Activated naive CD4-positive, alpha-beta T cell treated with anti-CD3 and anti-CD28 coated beads, Interleukin-2, amount 10 ng/mL, durations not matched to agents 7 days and 5 days (primary cell): ENCODE measurements around the gene PHYKPL.

ENCODE experiments used
- CTCF ChIA-PET: fragments of 350-600 bp; sonication (Branson Sonifier 250); formaldehyde crosslinking; loops from one replicate; lab custom pipeline; 2021; ENCODE audit warnings: antibody characterized with exemption; lab: Charles Lee
- DNase-seq: peaks from one replicate; pipeline ENCODE4 v3.0.0-alpha.2; 2020
- H3K27ac Mint-ChIP-seq: one replicate; pipeline ENCODE4 v1.8.0; 2021; ENCODE audit warnings: mild to moderate bottlenecking, moderate library complexity, mixed read lengths
- H3K27me3 Mint-ChIP-seq: one replicate; pipeline ENCODE4 v1.8.0; 2021; ENCODE audit warnings: mild to moderate bottlenecking, mixed read lengths
- H3K36me3 Mint-ChIP-seq: one replicate; pipeline ENCODE4 v1.8.0; 2021; ENCODE audit warnings: mixed read lengths
- H3K4me1 Mint-ChIP-seq: one replicate; pipeline ENCODE4 v1.8.0; 2021; ENCODE audit warnings: mixed read lengths
- H3K4me3 Mint-ChIP-seq: one replicate; pipeline ENCODE4 v1.8.0; 2021; ENCODE audit warnings: mild to moderate bottlenecking, moderate library complexity, mixed read lengths
- H3K9me3 Mint-ChIP-seq: one replicate; pipeline ENCODE4 v1.8.0; 2021; ENCODE audit warnings: mixed read lengths

The PHYKPL gene

DNA sequence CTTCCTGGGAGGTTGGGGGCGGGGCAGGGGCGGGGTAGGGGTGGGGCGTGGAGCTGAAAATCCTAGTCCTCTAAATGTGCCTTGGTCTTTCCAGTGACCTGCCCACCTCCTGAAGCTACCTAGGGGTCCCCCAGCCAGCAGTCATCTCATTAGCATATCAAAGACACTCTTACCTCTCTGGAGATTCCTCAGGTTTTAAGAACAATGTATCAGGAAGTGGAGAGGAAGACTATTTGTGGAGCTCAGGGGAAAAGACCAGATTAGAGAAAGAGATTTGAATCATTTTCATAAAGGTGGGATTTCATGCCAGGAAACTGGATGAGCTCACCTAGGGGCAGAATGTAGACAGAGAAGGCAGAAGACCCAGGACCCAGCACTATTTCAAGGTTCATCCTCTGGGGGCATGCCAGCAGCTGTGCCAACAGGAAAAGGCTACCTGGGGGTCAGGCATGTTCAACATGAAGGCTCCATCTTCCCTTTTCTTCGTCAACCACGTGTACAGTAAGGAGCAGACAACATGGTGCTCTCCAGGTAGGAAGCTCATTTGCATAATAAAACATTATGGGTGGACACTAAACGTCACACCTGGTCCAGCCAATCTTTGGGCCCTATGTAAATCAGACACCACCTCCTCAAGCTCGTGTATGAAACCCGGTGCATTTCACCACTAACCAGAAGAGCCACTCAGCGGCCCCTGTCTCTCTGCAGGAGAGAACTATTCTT is 52.3 kb downstream of the PHYKPL start:
- H3K4me1 Mint-ChIP-seq, result peaks cover 8% of the 10 kb centered on the region
- peaks cover 10% of the 10 kb centered on the region for H3K27me3 Mint-ChIP-seq
- CTCF ChIA-PET, result interaction anchor here (1.4 kb wide), 1 partner anchor 104 kb away, joined by 4 read pairs; no protein-coding TSS in a partner anchor
- H3K9me3 Mint-ChIP-seq, result no peaks in the 10 kb centered on the region
- H3K27ac Mint-ChIP-seq, result no peak overlapping the region
- DNase-seq, result no peak
- no peak overlapping the region for H3K4me3 Mint-ChIP-seq
- H3K36me3 Mint-ChIP-seq, result no peaks in the 10 kb centered on the region

DNA sequence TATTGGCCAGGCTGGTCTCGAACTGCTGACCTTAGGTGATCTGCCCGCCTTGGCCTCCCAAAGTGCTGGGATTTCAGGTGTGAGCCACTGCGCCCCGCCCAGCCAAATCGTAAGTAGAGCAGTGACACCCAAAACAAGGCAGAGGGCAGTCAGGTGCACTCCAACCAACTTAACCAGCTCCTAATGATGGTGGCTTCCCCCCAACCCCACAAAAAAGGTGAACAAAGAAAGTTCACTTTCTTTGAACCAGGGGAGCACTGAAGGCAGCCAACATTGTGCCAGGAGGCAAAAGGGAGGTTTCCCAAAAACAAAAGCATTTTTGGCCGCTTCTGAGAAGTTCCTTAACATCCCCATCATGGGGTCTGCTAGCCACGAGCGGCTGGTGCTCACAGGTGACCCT is 55.0 kb downstream of the PHYKPL start:
- H3K36me3 Mint-ChIP-seq, result no peaks in the 10 kb centered on the region
- H3K9me3 Mint-ChIP-seq, result no peaks in the 10 kb centered on the region
- H3K27ac Mint-ChIP-seq, result no peak overlapping the region
- peaks cover 7% of the 10 kb centered on the region for H3K4me1 Mint-ChIP-seq
- peaks cover 10% of the 10 kb centered on the region for H3K27me3 Mint-ChIP-seq
- DNase-seq, result no peak
- H3K4me3 Mint-ChIP-seq, result no peak overlapping the region
- CTCF ChIA-PET, result interaction anchor here (1.9 kb wide), 1 partner anchor 102 kb away, joined by 5 read pairs; no protein-coding TSS in a partner anchor

DNA sequence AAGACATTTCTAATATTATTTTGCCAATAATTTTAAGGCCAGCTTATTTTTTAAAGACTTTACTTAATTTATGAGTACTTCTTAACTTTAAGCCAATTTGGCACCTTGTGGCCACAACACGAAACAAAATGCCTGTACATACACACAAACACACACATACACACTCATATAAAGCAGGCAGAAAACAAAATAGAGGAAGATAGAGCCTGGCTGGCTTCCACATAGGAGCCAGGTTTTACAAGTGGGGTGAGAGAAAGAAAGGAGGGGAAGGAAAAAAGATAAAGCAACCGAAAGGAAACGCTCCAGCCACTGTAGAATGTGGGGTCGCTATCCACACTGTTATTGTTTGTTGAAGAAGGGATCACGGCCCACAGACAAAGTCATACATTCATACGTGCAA is 55.8 kb downstream of the PHYKPL start:
- peaks cover 10% of the 10 kb centered on the region for H3K27me3 Mint-ChIP-seq
- no peak overlapping the region for H3K27ac Mint-ChIP-seq
- CTCF ChIA-PET, result interaction anchor here (1.9 kb wide), 1 partner anchor 101 kb away, joined by 5 read pairs; no protein-coding TSS in a partner anchor
- H3K4me3 Mint-ChIP-seq, result no peak overlapping the region
- no peaks in the 10 kb centered on the region for H3K36me3 Mint-ChIP-seq
- DNase-seq, result no peak
- H3K9me3 Mint-ChIP-seq, result no peaks in the 10 kb centered on the region
- no peaks in the 10 kb centered on the region for H3K4me1 Mint-ChIP-seq

DNA sequence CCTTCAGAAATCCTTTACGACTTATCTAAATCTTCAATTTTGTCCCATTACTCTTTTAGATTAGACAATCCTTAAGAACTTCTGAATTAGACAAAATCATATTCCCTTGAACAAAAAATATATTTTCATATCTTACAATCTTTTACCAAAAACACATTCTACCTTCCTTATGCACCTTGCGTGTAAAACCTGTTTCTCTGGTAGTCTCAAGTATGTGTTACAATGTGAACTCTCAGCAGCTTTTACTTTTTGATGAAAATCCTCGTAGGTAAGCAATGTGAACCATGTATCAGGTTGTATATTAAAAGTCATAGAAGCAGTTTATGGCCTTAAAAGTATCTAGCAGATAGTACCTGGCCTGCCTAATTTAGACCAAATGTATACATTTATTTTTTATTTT is 58.1 kb downstream of the PHYKPL start:
- H3K27ac Mint-ChIP-seq, result no peak overlapping the region
- H3K4me1 Mint-ChIP-seq, result no peaks in the 10 kb centered on the region
- no peaks in the 10 kb centered on the region for H3K9me3 Mint-ChIP-seq
- no peak overlapping the region for H3K4me3 Mint-ChIP-seq
- CTCF ChIA-PET, result interaction anchor here (0.7 kb wide), 1 partner anchor 99 kb away, joined by 4 read pairs; no protein-coding TSS in a partner anchor
- H3K27me3 Mint-ChIP-seq, result peaks cover 10% of the 10 kb centered on the region
- DNase-seq, result no peak
- H3K36me3 Mint-ChIP-seq, result no peaks in the 10 kb centered on the region

DNA sequence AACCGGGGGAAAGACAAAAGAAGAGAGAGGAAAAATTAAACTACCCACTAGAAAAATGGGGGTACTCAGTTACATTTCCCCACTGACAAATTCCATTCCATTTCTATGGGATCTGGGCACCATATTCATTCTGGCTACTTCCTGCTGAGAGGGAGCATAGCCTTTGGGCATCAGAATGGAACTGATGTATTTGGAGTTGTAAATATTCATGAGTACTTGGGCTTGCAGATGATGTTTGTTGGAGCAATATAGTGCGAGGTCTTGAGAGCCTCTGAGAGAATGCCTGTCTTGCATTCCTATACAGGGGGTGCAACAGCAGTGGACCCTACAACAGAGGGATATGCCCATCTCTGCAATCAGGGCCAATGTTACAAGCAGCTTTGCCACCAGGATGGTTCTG is 62.1 kb downstream of the PHYKPL start:
- Mint-ChIP-seq H3K4me1 (no peaks in the 10 kb centered on the region), H3K27ac (no peak overlapping the region), H3K9me3 (no peaks in the 10 kb centered on the region), H3K4me3 (no peak overlapping the region), H3K27me3 (peaks cover 10% of the 10 kb centered on the region), H3K36me3 (no peaks in the 10 kb centered on the region)
- no peak for DNase-seq
- CTCF ChIA-PET, result interaction anchor here (1.0 to 2.1 kb wide), 2 partner anchors 31 to 95 kb away, joined by 3 to 13 read pairs; no protein-coding TSS in a partner anchor

DNA sequence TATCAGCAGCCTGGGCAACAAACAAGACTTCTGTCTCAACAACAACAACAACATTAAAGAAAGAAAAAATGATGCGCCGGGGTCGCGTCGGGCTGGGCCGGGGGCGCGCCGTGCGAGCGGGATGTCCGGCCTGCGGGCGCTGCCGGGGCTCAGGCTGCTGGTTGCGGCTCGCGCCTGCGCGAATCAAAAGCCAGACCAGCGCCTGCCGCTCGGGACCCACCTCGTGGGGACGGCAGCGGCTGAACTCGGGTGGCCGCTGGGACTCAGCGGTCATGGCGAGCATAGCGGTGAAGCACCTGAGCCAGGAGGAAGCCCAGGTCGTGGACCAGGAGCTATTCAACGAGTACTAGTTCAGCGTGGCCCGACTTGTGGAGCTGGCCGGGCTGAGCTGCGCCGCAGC is 67.0 kb downstream of the PHYKPL start:
- CTCF ChIA-PET, result interaction anchor here (1.3 to 1.7 kb wide), 2 partner anchors 44 to 89 kb away, joined by 3 to 13 read pairs; no protein-coding TSS in a partner anchor
- Mint-ChIP-seq H3K36me3 (no peaks in the 10 kb centered on the region), H3K4me3 (no peak overlapping the region)

DNA sequence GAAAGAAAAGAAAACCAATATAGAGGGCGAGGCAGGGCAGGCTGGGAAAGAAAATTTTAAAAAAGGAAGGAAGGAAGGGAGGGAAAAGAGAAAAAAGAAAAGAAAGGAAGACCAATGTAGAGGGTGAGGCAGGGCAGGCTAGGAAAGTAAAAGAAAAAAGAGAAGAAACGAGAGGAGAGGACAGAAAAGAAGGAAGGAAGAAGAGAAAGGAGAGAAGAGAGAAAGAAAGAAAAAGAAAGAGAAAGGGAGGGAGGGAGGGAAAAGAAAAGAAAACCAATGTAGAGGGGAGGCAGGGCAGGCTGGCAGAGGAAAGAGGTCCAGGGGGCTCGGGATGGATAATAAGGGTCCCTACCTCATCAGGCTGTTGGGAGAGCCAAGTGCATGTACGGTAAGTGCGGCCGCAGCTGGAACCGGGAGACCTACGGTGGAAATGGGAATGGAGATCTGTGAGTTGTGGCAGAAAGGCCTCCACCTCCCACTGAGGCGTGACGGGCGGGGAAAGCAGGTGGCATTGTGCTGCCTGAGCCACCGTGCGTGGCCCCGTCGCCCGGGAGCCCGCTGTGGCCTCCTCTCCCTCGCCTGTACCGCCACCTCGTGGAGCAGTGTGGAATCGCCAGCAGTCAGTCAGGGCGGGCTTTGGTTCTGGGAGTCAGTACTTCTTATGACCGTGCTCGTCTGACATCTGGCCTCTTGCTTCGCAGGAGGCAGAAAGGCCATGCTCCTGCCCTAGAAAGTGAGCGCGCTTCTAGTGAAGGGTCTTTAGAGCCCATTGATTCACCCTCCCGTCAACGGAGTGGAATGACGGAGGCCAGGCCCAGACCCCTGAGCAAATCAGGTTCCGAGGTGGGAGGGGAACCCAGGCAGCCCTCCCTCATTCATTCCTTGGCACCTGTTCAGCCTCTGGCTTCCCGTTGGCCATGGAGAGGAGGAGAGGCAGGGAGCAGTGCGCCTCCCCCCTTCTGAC is 68.5 kb downstream of the PHYKPL start:
- Mint-ChIP-seq H3K4me3 (no peak overlapping the region), H3K4me1 (peaks cover 11% of the 10 kb centered on the region), H3K9me3 (no peaks in the 10 kb centered on the region), H3K36me3 (no peaks in the 10 kb centered on the region), H3K27ac (no peak overlapping the region), H3K27me3 (peaks cover 51% of the 10 kb centered on the region)
- DNase-seq, result peak; percentile 93
- CTCF ChIA-PET, result interaction anchor here (0.6 to 3.7 kb wide), 3 partner anchors 9 to 88 kb away, joined by 4 to 50 read pairs (median 4); partner anchors contain the start of gene NHP2

More for the DNA sequence above, 67.0 kb downstream of the PHYKPL start:
- no peak for DNase-seq
- peaks cover 51% of the 10 kb centered on the region for H3K27me3 Mint-ChIP-seq
- peaks cover 11% of the 10 kb centered on the region for H3K4me1 Mint-ChIP-seq
- no peaks in the 10 kb centered on the region for H3K9me3 Mint-ChIP-seq
- no peak overlapping the region for H3K27ac Mint-ChIP-seq

DNA sequence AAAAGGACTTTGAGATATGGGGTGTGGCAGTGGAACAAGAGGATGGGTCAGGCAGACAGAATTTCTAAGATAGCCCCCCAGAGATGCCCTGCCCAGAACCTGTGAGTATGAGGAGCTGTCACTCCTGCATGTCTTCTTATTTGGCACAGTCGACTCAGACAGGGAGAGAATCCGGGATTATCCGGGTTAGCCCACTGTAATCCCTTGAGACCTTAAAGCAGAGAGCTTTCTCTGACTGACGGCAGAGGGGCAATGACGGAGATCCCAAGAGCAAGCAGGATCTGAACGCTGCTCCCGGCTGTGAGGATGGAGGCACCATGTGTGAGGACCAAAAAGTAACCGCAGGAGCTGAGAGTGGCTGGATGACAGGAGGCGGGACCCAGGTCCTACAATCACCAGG is 70.1 kb downstream of the PHYKPL start:
- CTCF ChIA-PET, result interaction anchor here (0.9 to 3.7 kb wide), 7 partner anchors 12 to 86 kb away, joined by 3 to 50 read pairs (median 6); no protein-coding TSS in a partner anchor
- H3K4me3 Mint-ChIP-seq, result no peak overlapping the region
- H3K4me1 Mint-ChIP-seq, result peaks cover 11% of the 10 kb centered on the region
- no peaks in the 10 kb centered on the region for H3K36me3 Mint-ChIP-seq
- no peak overlapping the region for H3K27ac Mint-ChIP-seq
- peaks cover 51% of the 10 kb centered on the region for H3K27me3 Mint-ChIP-seq
- DNase-seq, result no peak
- no peaks in the 10 kb centered on the region for H3K9me3 Mint-ChIP-seq

DNA sequence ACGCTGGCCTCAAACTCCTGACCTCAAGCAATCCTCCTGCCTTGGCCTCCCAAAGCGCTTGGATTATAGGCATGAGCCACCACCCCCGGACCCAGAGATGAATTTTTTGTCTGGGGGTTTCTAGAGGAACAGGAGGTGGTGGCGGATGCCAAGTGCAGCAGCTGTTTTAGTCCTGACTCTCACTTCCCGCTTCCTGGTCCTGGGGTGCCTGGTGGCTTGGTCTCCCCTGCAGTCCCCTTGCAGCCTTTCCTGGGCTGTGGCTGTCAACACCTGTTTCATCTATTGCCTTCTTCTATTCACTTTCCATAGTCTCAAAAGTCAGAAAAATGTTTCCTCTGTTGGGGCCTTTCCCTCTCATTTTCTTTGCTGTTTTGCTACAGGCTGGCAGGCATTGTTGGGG is 72.4 kb downstream of the PHYKPL start:
- Mint-ChIP-seq H3K4me1 (peaks cover 11% of the 10 kb centered on the region), H3K36me3 (no peaks in the 10 kb centered on the region), H3K27ac (no peak overlapping the region), H3K27me3 (peaks cover 38% of the 10 kb centered on the region), H3K4me3 (no peak overlapping the region), H3K9me3 (no peaks in the 10 kb centered on the region)
- DNase-seq, result no peak
- CTCF ChIA-PET, result no interaction called here
